MM.1S (cell line): ENCODE measurements around the gene NIN.
A peak's percentile ranks its signal among the peaks of the same experiment; 100 is the strongest.

Experiments used
- DNase-seq: peaks from one replicate; pipeline ENCODE4 v3.0.0-alpha.2; 2015
- H2AFZ ChIP-seq: fragments of 300-600 bp; sonication (generic); 2 replicates; pipeline ENCODE4 v1.6.0; 2016; ENCODE audit warnings: antibody characterized with exemption, low read length
- H3F3A ChIP-seq: fragments of 300-600 bp; sonication (generic); 2 replicates; pipeline ENCODE4 v1.6.1; 2016; ENCODE audit warnings: mild to moderate bottlenecking, antibody characterized with exemption, low read length, moderate library complexity, mixed read lengths; ENCODE audit not compliant: insufficient read depth
- H3K27ac ChIP-seq: fragments of 300-600 bp; sonication (generic); 2 replicates; pipeline ENCODE4 v1.5.1; 2016; ENCODE audit warnings: mild to moderate bottlenecking, low read length
- H3K27me3 ChIP-seq: fragments of 300-600 bp; sonication (generic); replicated peaks from 2 replicates; pipeline ENCODE4 v1.6.0; 2016; ENCODE audit warnings: low read length; ENCODE audit not compliant: insufficient read depth
- H3K36me3 ChIP-seq: fragments of 300-600 bp; sonication (generic); replicated peaks from 2 replicates; pipeline ENCODE4 v1.6.1; 2016; ENCODE audit warnings: mild to moderate bottlenecking, low read length, mixed read lengths; ENCODE audit not compliant: insufficient read depth
- H3K4me1 ChIP-seq: fragments of 300-600 bp; sonication (generic); 2 replicates; pipeline ENCODE4 v1.6.1; 2016; ENCODE audit warnings: low read length, mixed read lengths
- H3K4me2 ChIP-seq: fragments of 300-600 bp; sonication (generic); 2 replicates; pipeline ENCODE4 v1.6.0; 2016; ENCODE audit warnings: low read depth, low read length
- H3K4me3 ChIP-seq: fragments of 300-600 bp; sonication (generic); 2 replicates; pipeline ENCODE4 v1.5.1; 2016; ENCODE audit warnings: low read length, mixed read lengths
- H3K79me2 ChIP-seq: fragments of 300-600 bp; sonication (generic); 2 replicates; pipeline ENCODE4 v1.6.1; 2016; ENCODE audit warnings: mixed run types, low read length, mixed read lengths
- H3K9ac ChIP-seq: fragments of 300-600 bp; sonication (generic); 2 replicates; pipeline ENCODE4 v1.6.1; 2016; ENCODE audit warnings: low read length, mixed read lengths
- H3K9me2 ChIP-seq: fragments of 300-600 bp; sonication (generic); replicated peaks from 2 replicates; pipeline ENCODE4 v1.6.1; 2016; ENCODE audit warnings: mild to moderate bottlenecking, low read length, mixed read lengths; ENCODE audit not compliant: insufficient read depth
- H3K9me3 ChIP-seq: fragments of 300-600 bp; sonication (generic); replicated peaks from 2 replicates; pipeline ENCODE4 v1.6.1; 2016; ENCODE audit warnings: mild to moderate bottlenecking, low read length, mixed read lengths; ENCODE audit not compliant: insufficient read depth
- H4K20me1 ChIP-seq: fragments of 300-600 bp; sonication (generic); 2 replicates; pipeline ENCODE4 v1.6.1; 2016; ENCODE audit warnings: mild to moderate bottlenecking, low read length, moderate library complexity, mixed read lengths; ENCODE audit not compliant: insufficient read depth
- EZH2 ChIP-seq: fragments of 300-600 bp; sonication (generic); optimal IDR thresholded peaks from 2 replicates; pipeline ENCODE3; 2017; ENCODE audit warnings: low read depth, mild to moderate bottlenecking, antibody characterized with exemption, low read length, mixed read lengths
- EZH2phosphoT487 ChIP-seq: fragments of 300-600 bp; sonication (generic); IDR thresholded peaks from 2 replicates; pipeline ENCODE4 v1.6.1; 2018; ENCODE audit warnings: antibody characterized with exemption, low read length
- TF ChIP-seq, protein P1 (sequence below): fragments of 300-600 bp; sonication (generic); IDR thresholded peaks from 2 replicates; pipeline ENCODE4 v1.5.1; 2016; ENCODE audit warnings: antibody characterized with exemption, low read length, mixed read lengths

The NIN gene

GRCh38 chr14:50786751-50787464, 44.1 kb downstream of the NIN start:
- DNase-seq: no peak
- H3K9me2 ChIP-seq: no peaks in the 10 kb centered on the region
- no peak overlapping the region for H2AFZ ChIP-seq
- H3K79me2 ChIP-seq: no peaks in the 10 kb centered on the region
- H3K4me1 ChIP-seq: peaks cover 49% of the 10 kb centered on the region
- peak overlapping the region; percentile 36; the same call in 1 of the 2 replicates for H3K27ac ChIP-seq
- H3K36me3 ChIP-seq: no peaks in the 10 kb centered on the region
- H3F3A ChIP-seq: peaks cover 30% of the 10 kb centered on the region
- no peak overlapping the region for H3K9ac ChIP-seq
- H3K4me3 ChIP-seq: peak overlapping the region; percentile 37
- H3K4me2 ChIP-seq: peak overlapping the region; percentile 66
- TF ChIP-seq, protein P1, sequence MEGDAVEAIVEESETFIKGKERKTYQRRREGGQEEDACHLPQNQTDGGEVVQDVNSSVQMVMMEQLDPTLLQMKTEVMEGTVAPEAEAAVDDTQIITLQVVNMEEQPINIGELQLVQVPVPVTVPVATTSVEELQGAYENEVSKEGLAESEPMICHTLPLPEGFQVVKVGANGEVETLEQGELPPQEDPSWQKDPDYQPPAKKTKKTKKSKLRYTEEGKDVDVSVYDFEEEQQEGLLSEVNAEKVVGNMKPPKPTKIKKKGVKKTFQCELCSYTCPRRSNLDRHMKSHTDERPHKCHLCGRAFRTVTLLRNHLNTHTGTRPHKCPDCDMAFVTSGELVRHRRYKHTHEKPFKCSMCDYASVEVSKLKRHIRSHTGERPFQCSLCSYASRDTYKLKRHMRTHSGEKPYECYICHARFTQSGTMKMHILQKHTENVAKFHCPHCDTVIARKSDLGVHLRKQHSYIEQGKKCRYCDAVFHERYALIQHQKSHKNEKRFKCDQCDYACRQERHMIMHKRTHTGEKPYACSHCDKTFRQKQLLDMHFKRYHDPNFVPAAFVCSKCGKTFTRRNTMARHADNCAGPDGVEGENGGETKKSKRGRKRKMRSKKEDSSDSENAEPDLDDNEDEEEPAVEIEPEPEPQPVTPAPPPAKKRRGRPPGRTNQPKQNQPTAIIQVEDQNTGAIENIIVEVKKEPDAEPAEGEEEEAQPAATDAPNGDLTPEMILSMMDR: no peak
- TF ChIP-seq EZH2 (no peak), EZH2phosphoT487 (no peak)
- H3K9me3 ChIP-seq: no peaks in the 10 kb centered on the region
- H4K20me1 ChIP-seq: no peaks in the 10 kb centered on the region
- H3K27me3 ChIP-seq: no peaks in the 10 kb centered on the region

DNA sequence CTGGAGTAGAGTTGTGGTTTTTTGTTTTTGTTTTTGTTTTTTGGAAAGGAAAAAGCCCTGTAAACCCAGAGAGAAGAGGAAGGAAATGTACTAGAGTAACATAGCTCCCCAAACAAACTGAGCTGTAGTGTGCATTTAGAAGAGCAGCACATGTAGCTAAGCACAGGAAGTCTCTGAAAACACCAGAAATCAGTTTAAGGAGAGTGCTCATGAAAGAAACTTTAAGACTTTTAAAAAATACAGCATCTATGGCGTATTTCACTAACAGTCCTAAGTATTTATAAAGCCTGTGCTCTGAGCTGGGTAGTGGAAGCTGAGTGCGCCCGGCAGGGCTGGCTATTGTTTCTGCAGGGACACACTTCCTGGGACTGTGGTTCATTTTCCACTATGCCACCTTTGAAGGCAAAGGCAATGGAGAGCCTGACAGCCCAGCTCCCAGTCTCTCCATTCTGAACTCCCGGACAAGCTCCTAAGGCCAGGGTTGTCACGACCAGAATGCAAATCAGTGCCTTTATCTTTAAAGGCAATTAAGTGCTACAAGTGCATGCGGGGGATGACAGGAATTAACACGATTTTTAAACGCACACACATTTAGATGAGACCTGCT, 45.4 kb downstream of the NIN start:
- no peaks in the 10 kb centered on the region for H3K27me3 ChIP-seq
- H4K20me1 ChIP-seq: no peaks in the 10 kb centered on the region
- no peak overlapping the region for H3K27ac ChIP-seq
- DNase-seq: no peak
- H2AFZ ChIP-seq: no peak overlapping the region
- H3K79me2 ChIP-seq: no peaks in the 10 kb centered on the region
- no peaks in the 10 kb centered on the region for H3K9me2 ChIP-seq
- no peaks in the 10 kb centered on the region for H3K36me3 ChIP-seq
- peaks cover 17% of the 10 kb centered on the region for H3F3A ChIP-seq
- no peak overlapping the region for H3K9ac ChIP-seq
- H3K9me3 ChIP-seq: no peaks in the 10 kb centered on the region
- TF ChIP-seq EZH2phosphoT487 (no peak), EZH2 (no peak)
- TF ChIP-seq, protein P1: no peak
- no peak overlapping the region for H3K4me3 ChIP-seq
- H3K4me1 ChIP-seq: peaks cover 43% of the 10 kb centered on the region
- no peak overlapping the region for H3K4me2 ChIP-seq

DNA sequence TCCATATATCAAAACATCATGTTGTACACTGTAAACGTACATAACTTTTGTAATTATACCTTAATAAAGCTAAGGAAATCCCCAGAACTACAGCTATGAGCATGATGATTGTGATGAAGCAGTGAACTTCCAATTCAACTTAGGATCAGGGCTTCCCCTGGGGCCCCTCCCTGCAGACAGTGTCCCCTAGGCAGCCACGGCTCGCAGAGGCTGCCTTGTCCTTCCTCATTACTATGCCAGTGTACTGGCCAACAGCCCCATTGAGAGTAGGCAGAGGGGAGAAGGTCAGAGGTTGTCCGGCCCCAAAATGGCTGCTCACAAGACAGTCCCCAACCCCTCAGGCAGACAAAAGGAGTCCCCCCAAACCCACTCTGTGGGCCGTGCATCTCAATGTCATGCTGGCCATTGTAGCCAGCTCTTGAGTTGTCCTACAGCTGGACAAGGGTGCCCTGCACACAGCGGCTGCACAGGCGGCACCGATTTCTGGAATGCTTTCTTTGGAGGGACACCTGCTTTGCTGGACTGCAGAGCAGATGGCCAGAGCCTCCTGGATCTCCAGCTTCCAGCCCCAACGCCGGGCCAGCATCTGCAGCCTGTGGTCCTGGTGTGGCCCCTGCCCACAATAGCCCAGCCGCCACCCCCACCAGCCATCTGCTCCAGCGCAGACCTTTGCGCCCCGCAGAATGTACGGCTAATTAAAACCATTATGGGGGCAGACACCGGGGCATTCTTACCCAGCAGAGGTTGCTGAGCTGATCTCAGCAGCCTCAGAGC, 46.1 kb downstream of the NIN start:
- Histone ChIP-seq H3K4me2 (no peak overlapping the region), H4K20me1 (no peaks in the 10 kb centered on the region)

More for the DNA sequence above, 46.1 kb downstream of the NIN start:
- H3K9me2 ChIP-seq: no peaks in the 10 kb centered on the region
- H3K4me1 ChIP-seq: peaks cover 38% of the 10 kb centered on the region
- no peak overlapping the region for H3K27ac ChIP-seq
- DNase-seq: no peak
- no peak overlapping the region for H3K9ac ChIP-seq
- peaks cover 11% of the 10 kb centered on the region for H3F3A ChIP-seq
- no peaks in the 10 kb centered on the region for H3K36me3 ChIP-seq
- no peak overlapping the region for H2AFZ ChIP-seq
- no peak for TF ChIP-seq EZH2
- no peak for TF ChIP-seq EZH2phosphoT487
- TF ChIP-seq, protein P1: no peak
- no peaks in the 10 kb centered on the region for H3K27me3 ChIP-seq
- H3K79me2 ChIP-seq: no peaks in the 10 kb centered on the region
- H3K9me3 ChIP-seq: no peaks in the 10 kb centered on the region
- no peak overlapping the region for H3K4me3 ChIP-seq
